Caco-2 (cell line): ENCODE measurements around the gene ERMN. TPM values are rescaled to one million over a fixed set of nuclear protein-coding genes. Genes with fewer than 3 reads are reported as not detected.

ENCODE experiments used
- BruUV-seq: library from RNA; stranded (reverse); fragments of 400-500 nt; replicated peaks from 2 replicates; lab custom pipeline; 2021; lab: Mats Ljungman, UMichigan
- CTCF ChIA-PET: fragments of 300-600 bp; sonication (Branson Sonifier 250); formaldehyde crosslinking; loops from one replicate; lab custom pipeline; 2022; ENCODE audit warnings: antibody characterized with exemption; lab: Charles Lee
- POLR2A ChIA-PET: fragments of 300-600 bp; sonication (Branson Sonifier 250); formaldehyde crosslinking; loops from one replicate; lab custom pipeline; 2022; ENCODE audit warnings: antibody characterized with exemption; lab: Charles Lee
- DNase-seq, 2 experiments: peaks; one replicate each; pipeline versions ENCODE4 v3.0.0 to v3.0.0-alpha.2; 2020 to 2022
- H3K27me3 ChIP-seq: replicated peaks from 2 replicates; pipeline ENCODE4 v1.6.0; 2011; ENCODE audit warnings: low read length; ENCODE audit not compliant: control insufficient read depth, insufficient read depth
- H3K36me3 ChIP-seq: 2 replicates; pipeline ENCODE4 v1.5.1; 2011; ENCODE audit warnings: low read length; ENCODE audit not compliant: control insufficient read depth, insufficient read depth
- H3K4me1 ChIP-seq: fragments of 250-450 bp; sonication (Bioruptor Pico); 2 replicates; pipeline ENCODE4 v1.5.1; 2020; ENCODE audit warnings: mild to moderate bottlenecking
- H3K4me3 ChIP-seq: 2 replicates; pipeline ENCODE4 v1.5.1; 2011; ENCODE audit warnings: low read depth, mild to moderate bottlenecking, control low read depth, low read length
- H3K9me3 ChIP-seq: fragments of 250-450 bp; sonication (Bioruptor Pico); 2 replicates; pipeline ENCODE4 v1.5.1; 2020; ENCODE audit warnings: mild to moderate bottlenecking, moderate library complexity
- H3K27ac Mint-ChIP-seq: one replicate; pipeline ENCODE4 v1.8.0; 2022; ENCODE audit warnings: mixed read lengths; ENCODE audit not compliant: unreplicated experiment
- H3K27me3 Mint-ChIP-seq: one replicate; pipeline ENCODE4 v1.8.0; 2022; ENCODE audit warnings: mixed read lengths; ENCODE audit not compliant: insufficient read depth, unreplicated experiment
- H3K36me3 Mint-ChIP-seq: one replicate; pipeline ENCODE4 v1.8.0; 2022; ENCODE audit warnings: mild to moderate bottlenecking, mixed read lengths; ENCODE audit not compliant: insufficient read depth, unreplicated experiment
- H3K4me1 Mint-ChIP-seq: one replicate; pipeline ENCODE4 v1.8.0; 2022; ENCODE audit warnings: low read depth, mixed read lengths; ENCODE audit not compliant: unreplicated experiment
- H3K4me3 Mint-ChIP-seq: one replicate; pipeline ENCODE4 v1.8.0; 2022; ENCODE audit warnings: mild to moderate bottlenecking, moderate library complexity, mixed read lengths; ENCODE audit not compliant: unreplicated experiment
- H3K9me3 Mint-ChIP-seq: one replicate; pipeline ENCODE4 v1.8.0; 2022; ENCODE audit warnings: mixed read lengths; ENCODE audit not compliant: unreplicated experiment
- CTCF ChIP-seq, 2 experiments: fragments of 200-600 bp in 1 of 2; IDR thresholded peaks; 1 replicate in 1 of 2; 2 replicates in 1 of 2; pipeline versions ENCODE4 v1.5.1 to v1.8.0; 2011 to 2022; ENCODE audit warnings: antibody characterized with exemption in 1 of 2, control low read depth in 1 of 2, inconsistent platforms in 1 of 2, low read depth in 1 of 2, low read length in 1 of 2, mild to moderate bottlenecking in 1 of 2, moderate library complexity in 1 of 2; ENCODE audit not compliant: insufficient read depth in 1 of 2, severe bottlenecking in 1 of 2, unreplicated experiment in 1 of 2
- intact Hi-C: fragments of 100-400 bp; cut with micrococcal nuclease; formaldehyde crosslinking; loops from one replicate; pipeline ENCODE4 v1.10.0; 2022; ENCODE audit not compliant: unreplicated experiment
- total RNA-seq: library from RNA; stranded (reverse); gene quantifications from 2 replicates; pipeline ENCODE4 v1.2.3, GENCODE V29; 2022

Gene ERMN
- total RNA-seq, 1 experiment from 2014 or later, result 0.61 TPM

DNA sequence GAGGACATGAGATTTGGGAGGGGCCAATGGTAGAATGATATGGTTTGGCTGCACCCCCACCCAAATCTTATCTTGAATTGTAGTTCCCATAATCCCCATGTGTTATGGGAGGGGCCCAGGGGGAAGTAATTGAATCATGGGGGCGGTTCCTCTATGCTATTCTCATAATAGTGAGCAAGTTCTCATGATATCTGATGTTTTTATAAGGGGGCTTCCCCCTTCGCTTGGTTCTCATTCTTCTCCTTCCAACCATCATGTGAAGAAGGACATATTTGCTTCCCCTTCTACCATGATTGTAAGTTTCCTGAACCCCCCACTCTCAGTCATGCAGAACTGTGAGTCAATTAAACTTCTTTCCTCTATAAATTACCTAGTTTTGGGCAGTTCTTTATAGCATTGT is 37.0 kb upstream of the ERMN start:
- Mint-ChIP-seq H3K36me3 (no peaks in the 10 kb centered on the region), H3K27me3 (no peaks in the 10 kb centered on the region), H3K4me1 (peaks cover 9% of the 10 kb centered on the region), H3K4me3 (no peak overlapping the region), H3K9me3 (peaks cover 42% of the 10 kb centered on the region), H3K27ac (no peak overlapping the region)
- Histone ChIP-seq H3K27me3 (no peaks in the 10 kb centered on the region), H3K4me3 (no peak overlapping the region), H3K4me1 (peaks cover 8% of the 10 kb centered on the region), H3K36me3 (no peaks in the 10 kb centered on the region), H3K9me3 (peaks cover 10% of the 10 kb centered on the region; the same call in 1 of the 2 replicates)
- POLR2A ChIA-PET, result no interaction called here
- intact Hi-C loops, result no loop called here
- DNase-seq, result no peak
- CTCF ChIA-PET, result no interaction called here
- no TSS peak for BruUV-seq
- TF ChIP-seq CTCF (IDR thresholded peaks at IDR 0.05; ENCODE audit: insufficient read depth in 1 of 2, low read depth in 1 of 2, low read length in 1 of 2, severe bottlenecking in 1 of 2, unreplicated experiment in 1 of 2), result no peak

- ChIA-PET CTCF (no interaction called here), POLR2A (no interaction called here)
- BruUV-seq, result no TSS peak
- peaks cover 9% of the 10 kb centered on the region for H3K4me1 Mint-ChIP-seq
- H3K27ac Mint-ChIP-seq, result no peak overlapping the region
- intact Hi-C loops, result no loop called here
- Histone ChIP-seq H3K4me1 (peaks cover 8% of the 10 kb centered on the region), H3K9me3 (peaks cover 10% of the 10 kb centered on the region; the same call in 1 of the 2 replicates), H3K4me3 (no peak overlapping the region), H3K36me3 (no peaks in the 10 kb centered on the region), H3K27me3 (no peaks in the 10 kb centered on the region)
- no peaks in the 10 kb centered on the region for H3K36me3 Mint-ChIP-seq
- no peak for TF ChIP-seq CTCF (IDR thresholded peaks at IDR 0.05; ENCODE audit: insufficient read depth in 1 of 2, low read depth in 1 of 2, low read length in 1 of 2, severe bottlenecking in 1 of 2, unreplicated experiment in 1 of 2)
- H3K27me3 Mint-ChIP-seq, result no peaks in the 10 kb centered on the region
- DNase-seq, result no peak
- no peak overlapping the region for H3K4me3 Mint-ChIP-seq
- peaks cover 42% of the 10 kb centered on the region for H3K9me3 Mint-ChIP-seq
Observed at GRCh38 chr2:157361526-157361925, 35.9 kb upstream of the ERMN start.

- H3K4me1 ChIP-seq, result peaks cover 12% of the 10 kb centered on the region
- DNase-seq, result no peak
- TF ChIP-seq CTCF (IDR thresholded peaks at IDR 0.05; ENCODE audit: insufficient read depth in 1 of 2, low read depth in 1 of 2, low read length in 1 of 2, severe bottlenecking in 1 of 2, unreplicated experiment in 1 of 2), result no peak
- no peaks in the 10 kb centered on the region for H3K36me3 Mint-ChIP-seq
- H3K4me3 ChIP-seq, result no peak overlapping the region
- POLR2A ChIA-PET, result no interaction called here
- no TSS peak for BruUV-seq
- intact Hi-C loops, result no loop called here
- H3K4me3 Mint-ChIP-seq, result no peak overlapping the region
- H3K9me3 ChIP-seq, result peaks cover 10% of the 10 kb centered on the region; the same call in 1 of the 2 replicates
- H3K27me3 Mint-ChIP-seq, result no peaks in the 10 kb centered on the region
- no peaks in the 10 kb centered on the region for H3K27me3 ChIP-seq
- peaks cover 9% of the 10 kb centered on the region for H3K4me1 Mint-ChIP-seq
- H3K27ac Mint-ChIP-seq, result no peak overlapping the region
- H3K9me3 Mint-ChIP-seq, result peaks cover 33% of the 10 kb centered on the region
- H3K36me3 ChIP-seq, result no peaks in the 10 kb centered on the region
- CTCF ChIA-PET, result interaction anchor here (0.6 kb wide), 1 partner anchor 31 kb away, joined by 3 read pairs; no protein-coding TSS in a partner anchor
Observed at GRCh38 chr2:157359628-157360027, 34.0 kb upstream of the ERMN start.
